Measurements from ENCODE around the gene USP50.

DNA sequence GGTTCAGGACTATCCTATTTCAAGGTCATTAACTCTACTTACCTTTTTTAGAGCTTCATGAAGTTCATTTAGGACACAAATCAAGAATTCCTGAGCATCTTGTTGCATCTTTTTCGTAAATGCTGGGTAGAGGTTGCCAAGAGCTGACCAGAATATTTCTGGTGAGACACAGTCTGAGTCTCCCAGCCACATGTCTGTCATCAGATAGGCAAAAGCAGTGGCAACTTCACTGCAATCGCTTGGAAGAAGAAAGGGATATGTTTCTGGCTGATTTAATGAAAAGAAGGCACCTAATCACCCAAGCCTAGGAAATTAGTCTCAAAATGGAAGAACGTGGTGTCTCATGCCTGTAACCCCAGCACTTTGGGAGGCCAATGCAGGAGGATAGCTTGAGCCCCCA, 2.9 kb downstream of the USP50 start:
- TF ChIP-seq, protein P1, sequence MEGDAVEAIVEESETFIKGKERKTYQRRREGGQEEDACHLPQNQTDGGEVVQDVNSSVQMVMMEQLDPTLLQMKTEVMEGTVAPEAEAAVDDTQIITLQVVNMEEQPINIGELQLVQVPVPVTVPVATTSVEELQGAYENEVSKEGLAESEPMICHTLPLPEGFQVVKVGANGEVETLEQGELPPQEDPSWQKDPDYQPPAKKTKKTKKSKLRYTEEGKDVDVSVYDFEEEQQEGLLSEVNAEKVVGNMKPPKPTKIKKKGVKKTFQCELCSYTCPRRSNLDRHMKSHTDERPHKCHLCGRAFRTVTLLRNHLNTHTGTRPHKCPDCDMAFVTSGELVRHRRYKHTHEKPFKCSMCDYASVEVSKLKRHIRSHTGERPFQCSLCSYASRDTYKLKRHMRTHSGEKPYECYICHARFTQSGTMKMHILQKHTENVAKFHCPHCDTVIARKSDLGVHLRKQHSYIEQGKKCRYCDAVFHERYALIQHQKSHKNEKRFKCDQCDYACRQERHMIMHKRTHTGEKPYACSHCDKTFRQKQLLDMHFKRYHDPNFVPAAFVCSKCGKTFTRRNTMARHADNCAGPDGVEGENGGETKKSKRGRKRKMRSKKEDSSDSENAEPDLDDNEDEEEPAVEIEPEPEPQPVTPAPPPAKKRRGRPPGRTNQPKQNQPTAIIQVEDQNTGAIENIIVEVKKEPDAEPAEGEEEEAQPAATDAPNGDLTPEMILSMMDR (IDR thresholded peaks at IDR 0.05): no peak
- no peak for TF ChIP-seq POLR2A (IDR thresholded peaks at IDR 0.05)

Data from lower leg skin (tissue), 3 donors.